OCI-LY1 (cell line): ENCODE data around the gene TMEM204.
A peak's percentile ranks its signal among the peaks of the same experiment; 100 is the strongest.

Experiments used
- H2AFZ ChIP-seq: fragments of 200-600 bp; sonication (generic), shearing (Covaris generic); 2 replicates; pipeline ENCODE4 v1.6.0; 2014; ENCODE audit warnings: antibody characterized with exemption, mild to moderate bottlenecking, low read length
- H3F3A ChIP-seq: fragments of 200-600 bp; sonication (generic), shearing (Covaris generic); 2 replicates; pipeline ENCODE4 v1.6.0; 2014; ENCODE audit warnings: mild to moderate bottlenecking, antibody characterized with exemption, low read length, moderate library complexity; ENCODE audit not compliant: insufficient read depth
- H3K27ac ChIP-seq: fragments of 200-600 bp; sonication (generic); 2 replicates; pipeline ENCODE4 v1.5.1; 2014; ENCODE audit warnings: low read length, mixed run types, mild to moderate bottlenecking, low read depth; ENCODE audit not compliant: poor library complexity, severe bottlenecking
- H3K27me3 ChIP-seq: fragments of 200-600 bp; sonication (generic); 2 replicates; pipeline ENCODE4 v1.6.0; 2014; ENCODE audit warnings: antibody characterized with exemption, mild to moderate bottlenecking, low read length, moderate library complexity; ENCODE audit not compliant: insufficient read depth
- H3K36me3 ChIP-seq: fragments of 200-600 bp; sonication (generic); 2 replicates; pipeline ENCODE4 v1.6.1; 2014; ENCODE audit warnings: mild to moderate bottlenecking, antibody characterized with exemption, low read length, moderate library complexity, mixed read lengths; ENCODE audit not compliant: insufficient read depth
- H3K4me1 ChIP-seq: fragments of 200-600 bp; sonication (generic); 2 replicates; pipeline ENCODE4 v1.5.1; 2014; ENCODE audit warnings: mild to moderate bottlenecking, low read length, moderate library complexity; ENCODE audit not compliant: insufficient read depth, severe bottlenecking
- H3K4me2 ChIP-seq: fragments of 200-600 bp; sonication (generic), shearing (Covaris generic); 2 replicates; pipeline ENCODE4 v1.6.1; 2014; ENCODE audit warnings: low read length
- H3K4me3 ChIP-seq: fragments of 200-600 bp; sonication (generic); 2 replicates; pipeline ENCODE4 v1.5.1; 2014; ENCODE audit warnings: low read length, low read depth, mild to moderate bottlenecking, mixed read lengths; ENCODE audit not compliant: poor library complexity, severe bottlenecking
- H3K79me2 ChIP-seq: fragments of 200-600 bp; shearing (Covaris generic); 2 replicates; pipeline ENCODE4 v1.6.1; 2016; ENCODE audit warnings: mixed run types, low read length, mixed read lengths; ENCODE audit not compliant: insufficient read depth
- H3K9ac ChIP-seq: fragments of 200-600 bp; sonication (generic), shearing (Covaris generic); 2 replicates; pipeline ENCODE4 v1.6.1; 2014; ENCODE audit warnings: mild to moderate bottlenecking, low read length, mixed read lengths
- H3K9me2 ChIP-seq: fragments of 200-600 bp; sonication (generic), shearing (Covaris generic); 2 replicates; pipeline ENCODE4 v1.6.1; 2014; ENCODE audit warnings: low read depth, mild to moderate bottlenecking, low read length, mixed read lengths
- H3K9me3 ChIP-seq: fragments of 200-600 bp; shearing (Covaris generic); 2 replicates; pipeline ENCODE4 v1.6.1; 2014; ENCODE audit warnings: low read length, mixed read lengths
- H4K20me1 ChIP-seq: fragments of 200-600 bp; sonication (generic), shearing (Covaris generic); 2 replicates; pipeline ENCODE4 v1.6.0; 2016; ENCODE audit warnings: mild to moderate bottlenecking, low read length; ENCODE audit not compliant: insufficient read depth
- EZH2 ChIP-seq: fragments of 200-600 bp; sonication (generic), shearing (Covaris generic); IDR thresholded peaks from 2 replicates; pipeline ENCODE4 v1.8.0; 2017; ENCODE audit warnings: borderline replicate concordance, mixed run types, mild to moderate bottlenecking, antibody characterized with exemption, low read length, moderate library complexity, mixed read lengths
- TF ChIP-seq, protein P1 (sequence below): fragments of 200-600 bp; sonication (generic), shearing (Covaris generic); IDR thresholded peaks from 2 replicates; pipeline ENCODE4 v1.5.1; 2017; ENCODE audit warnings: mild to moderate bottlenecking, antibody characterized with exemption, low read length, moderate library complexity, mixed read lengths

Gene TMEM204

DNA sequence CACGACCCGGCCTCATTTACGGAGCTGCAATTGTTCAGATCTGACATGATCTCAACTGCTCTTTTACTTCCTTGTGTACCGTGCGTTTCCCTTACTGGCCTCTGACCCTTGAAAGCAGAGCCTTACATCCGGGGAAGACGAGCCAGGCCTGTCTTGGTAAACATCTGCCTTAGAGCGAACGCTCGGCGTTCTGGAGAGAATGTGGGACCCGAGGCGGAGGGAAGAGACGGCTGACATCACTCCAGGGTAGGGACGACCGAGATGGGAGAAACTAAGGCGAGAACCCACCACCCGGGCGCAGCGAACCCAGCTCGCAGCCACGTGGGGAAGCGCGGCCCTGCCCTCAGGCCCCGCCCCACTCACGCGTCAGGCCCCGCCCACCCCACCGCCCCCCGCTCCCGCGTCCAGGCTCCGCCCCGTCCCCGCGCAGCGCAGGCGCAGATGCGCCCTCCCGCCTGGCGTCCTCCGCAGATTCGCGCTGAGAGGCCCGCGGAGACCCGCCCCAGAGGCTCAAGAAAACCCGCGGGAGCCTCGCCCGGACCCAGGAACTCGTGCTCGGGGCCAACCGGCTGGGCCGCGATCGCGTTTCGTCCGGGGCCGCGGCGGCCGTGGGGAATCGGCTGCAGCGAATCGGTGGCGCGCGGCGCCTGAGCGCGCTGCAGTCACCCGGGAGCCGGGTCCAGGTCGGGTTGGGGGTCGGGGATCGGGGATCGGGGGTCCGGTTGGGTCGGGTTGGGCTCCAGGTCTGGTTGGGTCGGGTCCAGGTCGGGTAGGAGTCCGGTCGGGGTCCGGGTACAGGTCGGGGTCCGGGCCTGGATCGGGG lies 40.3 kb upstream of the TMEM204 start, which contains the start of gene TELO2:
Gene TELO2, plus strand, starts transcription at position 438 of the 823 bp plus-strand sequence. CDS start 922 bp downstream, outside the sequence.
- Histone ChIP-seq H3K27me3 (no peaks in the 10 kb centered on the region), H2AFZ (0 out of 2 replicates have a peak within 1 kb of the TSS, but pooled peaks have one; percentile 10), H3K4me2 (peak within 1 kb of the TSS; percentile 85), H3F3A (no peaks in the 10 kb centered on the region), H3K36me3 (peaks cover 24% of the 10 kb centered on the region), H3K9ac (peak within 1 kb of the TSS; percentile 80), H4K20me1 (no peaks in the 10 kb centered on the region), H3K27ac (peak within 1 kb of the TSS; percentile 3), H3K4me1 (peaks cover 18% of the 10 kb centered on the region), H3K9me2 (no peaks in the 10 kb centered on the region), H3K79me2 (no peaks in the 10 kb centered on the region), H3K9me3 (no peaks in the 10 kb centered on the region), H3K4me3 (peak within 1 kb of the TSS; percentile 82)
- TF ChIP-seq, protein P1, sequence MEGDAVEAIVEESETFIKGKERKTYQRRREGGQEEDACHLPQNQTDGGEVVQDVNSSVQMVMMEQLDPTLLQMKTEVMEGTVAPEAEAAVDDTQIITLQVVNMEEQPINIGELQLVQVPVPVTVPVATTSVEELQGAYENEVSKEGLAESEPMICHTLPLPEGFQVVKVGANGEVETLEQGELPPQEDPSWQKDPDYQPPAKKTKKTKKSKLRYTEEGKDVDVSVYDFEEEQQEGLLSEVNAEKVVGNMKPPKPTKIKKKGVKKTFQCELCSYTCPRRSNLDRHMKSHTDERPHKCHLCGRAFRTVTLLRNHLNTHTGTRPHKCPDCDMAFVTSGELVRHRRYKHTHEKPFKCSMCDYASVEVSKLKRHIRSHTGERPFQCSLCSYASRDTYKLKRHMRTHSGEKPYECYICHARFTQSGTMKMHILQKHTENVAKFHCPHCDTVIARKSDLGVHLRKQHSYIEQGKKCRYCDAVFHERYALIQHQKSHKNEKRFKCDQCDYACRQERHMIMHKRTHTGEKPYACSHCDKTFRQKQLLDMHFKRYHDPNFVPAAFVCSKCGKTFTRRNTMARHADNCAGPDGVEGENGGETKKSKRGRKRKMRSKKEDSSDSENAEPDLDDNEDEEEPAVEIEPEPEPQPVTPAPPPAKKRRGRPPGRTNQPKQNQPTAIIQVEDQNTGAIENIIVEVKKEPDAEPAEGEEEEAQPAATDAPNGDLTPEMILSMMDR, result no peak; the same call in 1 of the 2 replicates
- no peak for TF ChIP-seq EZH2

DNA sequence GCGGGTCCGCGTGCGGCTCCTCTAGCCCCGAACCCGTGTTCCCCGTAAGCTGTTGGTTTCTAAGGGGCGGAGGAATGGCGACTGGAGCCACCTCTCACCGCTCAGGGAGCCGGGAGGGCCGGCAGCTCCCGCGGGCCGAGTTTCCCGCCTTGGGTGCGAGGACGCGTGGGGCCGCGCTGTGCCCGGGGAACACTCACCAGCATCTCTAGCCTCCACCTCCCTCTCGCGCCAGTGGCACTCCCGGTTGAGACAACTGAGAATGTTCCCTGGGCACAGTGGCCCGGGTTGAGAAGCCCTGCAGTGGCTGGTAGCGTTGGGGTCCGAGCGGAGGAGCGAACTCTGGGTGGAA lies 39.7 kb upstream of the TMEM204 start:
- H3K9me3 ChIP-seq, result no peaks in the 10 kb centered on the region
- H3K36me3 ChIP-seq, result peaks cover 26% of the 10 kb centered on the region
- peak overlapping the region; percentile 82 for H3K4me3 ChIP-seq
- H3K9ac ChIP-seq, result peak overlapping the region; percentile 80
- no peaks in the 10 kb centered on the region for H4K20me1 ChIP-seq
- no peak for TF ChIP-seq EZH2
- TF ChIP-seq, protein P1, result no peak
- peak overlapping the region; percentile 85 for H3K4me2 ChIP-seq
- no peaks in the 10 kb centered on the region for H3K27me3 ChIP-seq
- no peaks in the 10 kb centered on the region for H3K79me2 ChIP-seq
- H3K27ac ChIP-seq, result no peak overlapping the region
- H3F3A ChIP-seq, result no peaks in the 10 kb centered on the region
- no peak overlapping the region for H2AFZ ChIP-seq
- H3K4me1 ChIP-seq, result peaks cover 18% of the 10 kb centered on the region
- H3K9me2 ChIP-seq, result no peaks in the 10 kb centered on the region

DNA sequence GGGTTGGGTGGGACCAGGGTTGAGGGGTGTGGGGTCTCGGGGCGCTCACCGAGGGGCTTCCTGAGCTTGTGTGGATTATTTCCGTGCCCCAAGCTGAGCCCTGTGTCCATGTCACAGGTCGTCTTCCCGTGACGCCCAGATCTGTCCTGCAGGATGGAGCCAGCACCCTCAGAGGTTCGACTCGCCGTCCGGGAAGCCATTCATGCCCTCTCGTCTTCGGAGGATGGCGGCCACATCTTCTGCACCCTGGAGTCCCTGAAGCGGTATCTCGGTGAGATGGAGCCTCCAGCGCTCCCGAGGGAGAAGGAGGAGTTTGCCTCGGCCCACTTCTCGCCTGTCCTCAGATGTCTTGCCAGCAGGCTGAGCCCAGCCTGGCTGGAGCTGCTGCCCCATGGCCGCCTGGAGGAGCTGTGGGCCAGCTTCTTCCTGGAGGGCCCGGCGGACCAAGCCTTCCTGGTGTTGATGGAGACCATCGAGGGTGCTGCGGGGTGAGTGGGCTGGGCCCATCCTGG lies 39.3 kb upstream of the TMEM204 start:
- peak overlapping the region; percentile 82 for H3K4me3 ChIP-seq
- no peaks in the 10 kb centered on the region for H3K9me3 ChIP-seq
- no peaks in the 10 kb centered on the region for H3K79me2 ChIP-seq
- TF ChIP-seq, protein P1, result peak; percentile 15; the same call in 1 of the 2 replicates
- no peak for TF ChIP-seq EZH2
- H3K9ac ChIP-seq, result peak overlapping the region; percentile 80
- H3K27me3 ChIP-seq, result no peaks in the 10 kb centered on the region
- no peak overlapping the region for H3K27ac ChIP-seq
- no peaks in the 10 kb centered on the region for H3K9me2 ChIP-seq
- H2AFZ ChIP-seq, result no peak overlapping the region
- H3F3A ChIP-seq, result no peaks in the 10 kb centered on the region
- H4K20me1 ChIP-seq, result no peaks in the 10 kb centered on the region
- peaks cover 18% of the 10 kb centered on the region for H3K4me1 ChIP-seq
- peak overlapping the region; percentile 85 for H3K4me2 ChIP-seq
- H3K36me3 ChIP-seq, result peaks cover 31% of the 10 kb centered on the region
